ENCODE data around the gene NRARP.

Gene NRARP

GRCh38 chr9:137301081-137301947 lies 757 bp downstream of the NRARP start:
- peak; percentile 92 for FAIRE-seq
- TF ChIP-seq POLR2A (IDR thresholded peaks at IDR 0.05; ENCODE audit: low read depth, low read length), result no peak
- no peak for TF ChIP-seq PAX5 (IDR thresholded peaks at IDR 0.05; ENCODE audit: insufficient read depth, low read length, severe bottlenecking)
- TF ChIP-seq POLR2AphosphoS5 (IDR thresholded peaks at IDR 0.05; ENCODE audit: low read depth, low read length), result no peak; the same call in 1 of the 2 replicates
- no peak for TF ChIP-seq SPI1 (IDR thresholded peaks at IDR 0.05; ENCODE audit: low read depth, low read length)
- TF ChIP-seq TAF1 (IDR thresholded peaks at IDR 0.05; ENCODE audit: low read depth, low read length), result no peak
- no peak for TF ChIP-seq POU2F2 (IDR thresholded peaks at IDR 0.05; ENCODE audit: low read depth, low read length)
- DNase-seq (ENCODE audit: insufficient read length, low spot score), result peak; percentile 50

- TF ChIP-seq SPI1 (IDR thresholded peaks at IDR 0.05; ENCODE audit: low read depth, low read length), result no peak
- TF ChIP-seq POLR2A (IDR thresholded peaks at IDR 0.05; ENCODE audit: low read depth, low read length), result no peak
- TF ChIP-seq POLR2AphosphoS5 (IDR thresholded peaks at IDR 0.05; ENCODE audit: low read depth, low read length), result no peak
- no peak for TF ChIP-seq POU2F2 (IDR thresholded peaks at IDR 0.05; ENCODE audit: low read depth, low read length)
- TF ChIP-seq PAX5 (IDR thresholded peaks at IDR 0.05; ENCODE audit: insufficient read depth, low read length, severe bottlenecking), result no peak
- TF ChIP-seq TAF1 (IDR thresholded peaks at IDR 0.05; ENCODE audit: low read depth, low read length), result no peak
- DNase-seq (ENCODE audit: insufficient read length, low spot score) (no peak), FAIRE-seq (peak; percentile 43)
Observed at GRCh38 chr9:137300567-137301080, 1.4 kb downstream of the NRARP start.

- DNase-seq (ENCODE audit: insufficient read length, low spot score) (no peak), FAIRE-seq (no peak)
- TF ChIP-seq POLR2AphosphoS5 (IDR thresholded peaks at IDR 0.05; ENCODE audit: low read depth, low read length) (no peak), SPI1 (IDR thresholded peaks at IDR 0.05; ENCODE audit: low read depth, low read length) (no peak), POLR2A (IDR thresholded peaks at IDR 0.05; ENCODE audit: low read depth, low read length) (no peak), PAX5 (IDR thresholded peaks at IDR 0.05; ENCODE audit: insufficient read depth, low read length, severe bottlenecking) (no peak), POU2F2 (IDR thresholded peaks at IDR 0.05; ENCODE audit: low read depth, low read length) (no peak), TAF1 (IDR thresholded peaks at IDR 0.05; ENCODE audit: low read depth, low read length) (no peak)
Observed at GRCh38 chr9:137299938-137300337, 2.1 kb downstream of the NRARP start.

GRCh38 chr9:137299203-137299565 lies 2.9 kb downstream of the NRARP start:
- TF ChIP-seq SPI1 (IDR thresholded peaks at IDR 0.05; ENCODE audit: low read depth, low read length), result no peak
- FAIRE-seq (no peak), DNase-seq (ENCODE audit: insufficient read length, low spot score) (no peak)

- FAIRE-seq (no peak), DNase-seq (ENCODE audit: insufficient read length, low spot score) (no peak)
- no peak for TF ChIP-seq TAF1 (IDR thresholded peaks at IDR 0.05; ENCODE audit: low read depth, low read length)
- no peak for TF ChIP-seq PAX5 (IDR thresholded peaks at IDR 0.05; ENCODE audit: insufficient read depth, low read length, severe bottlenecking)
- TF ChIP-seq POLR2A (IDR thresholded peaks at IDR 0.05; ENCODE audit: low read depth, low read length), result no peak
- TF ChIP-seq POU2F2 (IDR thresholded peaks at IDR 0.05; ENCODE audit: low read depth, low read length), result no peak
- TF ChIP-seq POLR2AphosphoS5 (IDR thresholded peaks at IDR 0.05; ENCODE audit: low read depth, low read length), result no peak
- no peak for TF ChIP-seq SPI1 (IDR thresholded peaks at IDR 0.05; ENCODE audit: low read depth, low read length)
Observed at GRCh38 chr9:137298401-137299202, 3.5 kb downstream of the NRARP start.

GRCh38 chr9:137297966-137298365 lies 4.1 kb downstream of the NRARP start:
- TF ChIP-seq PAX5 (IDR thresholded peaks at IDR 0.05; ENCODE audit: insufficient read depth, low read length, severe bottlenecking) (no peak), SPI1 (IDR thresholded peaks at IDR 0.05; ENCODE audit: low read depth, low read length) (no peak), POU2F2 (IDR thresholded peaks at IDR 0.05; ENCODE audit: low read depth, low read length) (no peak), TAF1 (IDR thresholded peaks at IDR 0.05; ENCODE audit: low read depth, low read length) (no peak), POLR2A (IDR thresholded peaks at IDR 0.05; ENCODE audit: low read depth, low read length) (no peak), POLR2AphosphoS5 (IDR thresholded peaks at IDR 0.05; ENCODE audit: low read depth, low read length) (no peak)
- DNase-seq (ENCODE audit: insufficient read length, low spot score), result no peak
- FAIRE-seq, result no peak

GRCh38 chr9:137296670-137297664 lies 5.1 kb downstream of the NRARP start:
- DNase-seq (ENCODE audit: insufficient read length, low spot score) (no peak), FAIRE-seq (no peak)
- TF ChIP-seq POLR2A (IDR thresholded peaks at IDR 0.05; ENCODE audit: low read depth, low read length) (no peak), PAX5 (IDR thresholded peaks at IDR 0.05; ENCODE audit: insufficient read depth, low read length, severe bottlenecking) (no peak), POLR2AphosphoS5 (IDR thresholded peaks at IDR 0.05; ENCODE audit: low read depth, low read length) (no peak), POU2F2 (IDR thresholded peaks at IDR 0.05; ENCODE audit: low read depth, low read length) (no peak), TAF1 (IDR thresholded peaks at IDR 0.05; ENCODE audit: low read depth, low read length) (no peak)

GRCh38 chr9:137295849-137296669 lies 6.0 kb downstream of the NRARP start:
- no peak for DNase-seq (ENCODE audit: insufficient read length, low spot score)
- TF ChIP-seq TAF1 (IDR thresholded peaks at IDR 0.05; ENCODE audit: low read depth, low read length) (no peak), SPI1 (IDR thresholded peaks at IDR 0.05; ENCODE audit: low read depth, low read length) (no peak), POLR2A (IDR thresholded peaks at IDR 0.05; ENCODE audit: low read depth, low read length) (no peak), PAX5 (IDR thresholded peaks at IDR 0.05; ENCODE audit: insufficient read depth, low read length, severe bottlenecking) (no peak), POU2F2 (IDR thresholded peaks at IDR 0.05; ENCODE audit: low read depth, low read length) (no peak), POLR2AphosphoS5 (IDR thresholded peaks at IDR 0.05; ENCODE audit: low read depth, low read length) (no peak)
- FAIRE-seq, result no peak

All from GM12891 (cell line).